Activated T-helper 2 cell treated with anti-CD3 and anti-CD28 coated beads, Interferon-gamma antibody, Interleukin-2, Interleukin-4, amounts not matched to agents 10 μg/mL and 5 μg/mL and 100 μg/mL, durations not matched to agents 14 hours and 24 hours and 36 hours (primary cell): Measurements from ENCODE around the gene PADI2. TPM values are rescaled to one million over a fixed set of nuclear protein-coding genes. Genes with fewer than 3 reads are reported as not detected.
A peak's percentile ranks its signal among the peaks of the same experiment; 100 is the strongest.

Experiments used
- DNase-seq: peaks from one replicate; pipeline ENCODE4 v3.0.0; 2021; ENCODE audit warnings: low spot score
- H3K27ac Mint-ChIP-seq: one replicate; pipeline ENCODE4 v1.8.0; 2021; ENCODE audit warnings: mixed read lengths
- H3K27me3 Mint-ChIP-seq: one replicate; pipeline ENCODE4 v1.8.0; 2021; ENCODE audit warnings: low read depth, mixed read lengths
- H3K36me3 Mint-ChIP-seq: one replicate; pipeline ENCODE4 v1.8.0; 2021; ENCODE audit warnings: low read depth, mixed read lengths
- H3K4me1 Mint-ChIP-seq: one replicate; pipeline ENCODE4 v1.8.0; 2021; ENCODE audit warnings: low read depth, mixed read lengths
- H3K4me3 Mint-ChIP-seq: one replicate; pipeline ENCODE4 v1.8.0; 2021; ENCODE audit warnings: low read depth, mild to moderate bottlenecking, moderate library complexity, mixed read lengths
- H3K9me3 Mint-ChIP-seq: one replicate; pipeline ENCODE4 v1.8.0; 2021; ENCODE audit warnings: mixed read lengths
- intact Hi-C: fragments of 100-400 bp; cut with micrococcal nuclease; formaldehyde crosslinking; loops from one replicate; pipeline ENCODE4 v1.15.1; 2023
- total RNA-seq: library from RNA; stranded (reverse); gene quantifications from 2 replicates; pipeline ENCODE4 v1.2.3, GENCODE V29; 2022

Gene PADI2
- 0.11 and 0.14 TPM in 2 replicates for total RNA-seq

DNA sequence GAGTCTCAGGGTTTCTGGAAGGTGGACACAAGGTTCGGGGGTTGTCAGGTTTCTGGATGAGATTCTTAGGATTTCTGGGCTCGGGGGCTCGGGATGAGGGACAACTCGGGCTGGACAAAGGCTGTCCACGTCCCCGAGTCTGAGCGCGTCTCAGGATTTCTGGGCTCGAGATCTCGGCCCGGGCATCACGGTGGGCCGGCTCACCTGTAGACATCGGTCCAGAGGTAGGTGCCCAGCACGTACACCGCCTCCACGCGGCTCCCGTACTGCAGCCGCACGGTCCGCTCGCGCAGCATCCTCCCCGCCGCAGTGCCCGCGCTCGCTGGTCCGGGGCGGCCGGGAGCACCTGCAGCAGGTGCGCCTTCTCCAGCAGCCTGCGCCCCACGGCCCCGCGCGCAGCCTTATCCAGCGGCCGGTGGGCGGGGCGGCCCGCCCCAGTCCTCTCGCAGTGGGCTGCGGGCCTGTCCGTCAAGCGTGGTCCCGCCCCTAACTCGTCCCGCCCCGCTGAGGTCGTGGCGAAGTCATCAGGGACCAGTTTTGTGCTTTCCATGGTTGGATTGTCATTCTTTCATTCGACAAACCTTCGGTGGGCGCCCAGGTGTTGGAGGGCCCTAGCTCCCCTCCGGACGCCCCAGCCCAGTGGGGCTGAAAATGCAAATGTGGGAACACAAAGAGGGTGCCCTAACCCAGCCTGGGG, at the start of gene PADI2:
Gene PADI2, minus strand, starts transcription at position 376 of the 697 bp plus-strand sequence. Its CDS starts 80 bp downstream, at position 296.
- peak; percentile 17 for DNase-seq
- Mint-ChIP-seq H3K4me3 (no peak within 1 kb of the TSS), H3K36me3 (no peaks in the 10 kb centered on the region), H3K9me3 (no peaks in the 10 kb centered on the region), H3K27me3 (peaks cover 31% of the 10 kb centered on the region), H3K4me1 (no peaks in the 10 kb centered on the region), H3K27ac (no peak within 1 kb of the TSS)
- intact Hi-C loops = no loop called here

DNA sequence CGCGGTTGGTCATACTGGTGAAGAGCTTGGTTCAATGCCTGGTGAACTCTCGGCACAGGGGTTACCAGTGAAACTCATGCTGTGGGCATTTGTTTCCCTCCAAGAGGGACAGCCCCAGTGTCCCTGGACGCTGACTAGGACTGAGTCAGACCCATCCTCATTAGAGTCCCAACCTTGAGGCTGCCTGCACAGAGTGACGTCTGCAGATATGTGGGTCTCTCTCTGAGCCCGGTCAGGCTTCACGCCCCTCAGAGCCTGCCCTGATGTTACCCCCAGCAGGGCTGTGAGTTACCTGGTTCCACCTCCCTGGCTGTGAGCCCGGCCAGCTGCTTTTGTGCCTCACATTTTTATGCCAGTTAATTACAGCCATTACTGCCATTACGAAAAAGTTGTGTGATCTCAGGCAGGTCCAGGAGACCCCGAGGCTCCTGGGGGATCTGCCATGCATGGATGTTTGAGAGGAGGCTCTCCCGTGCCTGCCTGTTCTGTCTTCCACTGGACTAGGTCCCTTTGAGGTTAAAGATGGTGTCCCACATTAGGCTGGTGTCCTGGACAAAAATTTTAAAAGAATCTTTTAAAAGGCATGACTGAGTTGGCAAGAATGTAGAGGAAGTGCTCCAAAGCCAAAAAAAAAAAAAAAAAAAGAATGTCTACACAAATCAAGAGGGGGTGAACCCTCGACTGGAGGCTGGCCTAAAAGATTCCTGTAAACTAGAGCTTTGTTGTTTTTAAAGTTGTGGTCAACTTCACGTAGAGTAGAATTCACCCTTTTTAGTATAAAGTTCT, 49.0 kb upstream of the PADI2 start:
- Mint-ChIP-seq H3K27me3 (no peaks in the 10 kb centered on the region), H3K9me3 (no peaks in the 10 kb centered on the region), H3K27ac (no peak overlapping the region), H3K4me3 (no peak overlapping the region), H3K36me3 (no peaks in the 10 kb centered on the region), H3K4me1 (no peaks in the 10 kb centered on the region)
- intact Hi-C loops = no loop called here
- no peak for DNase-seq

DNA sequence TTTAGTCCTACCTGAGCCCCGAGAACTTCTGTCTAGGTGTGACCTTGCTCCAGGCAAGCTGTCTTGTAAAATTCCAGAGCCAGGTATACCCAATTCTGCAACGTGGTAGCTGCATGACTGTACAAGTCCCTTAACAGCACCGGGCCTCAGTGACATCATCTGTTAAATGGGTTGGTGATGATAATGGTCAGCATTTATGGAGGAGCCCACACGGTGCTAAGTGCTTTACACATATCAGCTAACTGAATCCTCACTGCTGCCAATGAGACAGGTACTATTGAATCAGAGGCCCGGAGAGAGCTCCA, 48.5 kb upstream of the PADI2 start:
- intact Hi-C loops = no loop called here
- Mint-ChIP-seq H3K27me3 (no peaks in the 10 kb centered on the region), H3K4me1 (no peaks in the 10 kb centered on the region), H3K27ac (no peak overlapping the region), H3K36me3 (no peaks in the 10 kb centered on the region), H3K9me3 (no peaks in the 10 kb centered on the region), H3K4me3 (no peak overlapping the region)
- no peak for DNase-seq

DNA sequence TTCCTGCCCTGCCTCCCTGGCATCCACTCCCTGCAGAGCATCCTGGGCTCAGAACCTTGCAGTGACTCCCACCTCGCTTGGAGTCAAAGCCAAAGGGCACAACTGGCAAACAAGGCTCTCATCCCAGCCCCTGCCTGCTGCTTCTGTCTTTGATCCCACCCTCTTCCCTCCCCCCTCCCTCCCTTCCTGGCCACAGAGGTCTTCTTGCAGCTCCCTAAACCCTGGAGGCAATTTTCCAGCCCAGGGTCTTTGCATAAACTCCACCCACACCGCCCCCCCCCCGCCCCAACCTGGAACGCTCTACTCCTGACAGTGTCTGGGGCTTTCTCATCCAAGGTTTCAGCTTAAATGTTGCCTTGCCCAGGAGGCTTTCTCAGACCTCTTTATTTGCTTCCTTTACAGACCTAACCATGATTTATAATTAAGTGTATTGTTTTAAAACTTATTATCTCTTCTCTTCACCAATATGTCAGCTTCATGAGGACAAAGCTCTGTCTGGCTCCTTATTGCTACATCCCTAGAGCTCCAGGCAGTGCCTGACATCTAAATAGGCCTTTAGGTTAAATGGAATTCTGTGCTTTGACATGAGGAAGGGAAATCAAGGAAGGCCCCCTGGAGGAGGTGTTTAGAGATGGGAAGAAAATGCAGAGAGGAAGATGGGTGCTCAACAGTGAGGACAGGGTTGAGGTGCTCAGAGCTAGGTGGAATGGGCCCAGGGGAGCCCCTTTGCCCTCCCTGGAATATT, 48.0 kb upstream of the PADI2 start:
- no peak for DNase-seq
- H3K4me3 Mint-ChIP-seq = no peak overlapping the region
- H3K27ac Mint-ChIP-seq = no peak overlapping the region
- intact Hi-C loops = no loop called here
- H3K4me1 Mint-ChIP-seq = no peaks in the 10 kb centered on the region
- H3K27me3 Mint-ChIP-seq = no peaks in the 10 kb centered on the region
- no peaks in the 10 kb centered on the region for H3K9me3 Mint-ChIP-seq
- H3K36me3 Mint-ChIP-seq = no peaks in the 10 kb centered on the region

DNA sequence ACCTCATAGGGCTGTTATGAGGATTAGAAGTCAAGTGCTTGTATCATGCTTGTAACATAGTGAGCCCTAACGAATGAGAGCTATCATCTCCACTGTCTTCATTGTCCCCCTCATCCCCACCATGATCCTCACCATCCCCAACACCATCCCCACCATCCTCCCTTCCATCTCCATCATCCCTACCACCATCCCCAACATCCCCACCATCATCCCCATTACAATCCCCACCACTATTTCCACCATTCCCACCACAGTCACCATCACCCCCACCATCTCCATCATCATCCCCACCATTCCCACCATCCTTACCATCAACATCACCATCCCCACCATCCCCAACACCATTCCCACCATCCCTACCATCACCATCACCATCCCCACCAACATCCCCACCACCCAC, 46.6 kb upstream of the PADI2 start:
- H3K9me3 Mint-ChIP-seq = no peaks in the 10 kb centered on the region
- intact Hi-C loops = no loop called here
- H3K27ac Mint-ChIP-seq = no peak overlapping the region
- no peaks in the 10 kb centered on the region for H3K27me3 Mint-ChIP-seq
- H3K36me3 Mint-ChIP-seq = no peaks in the 10 kb centered on the region
- H3K4me3 Mint-ChIP-seq = no peak overlapping the region
- no peak for DNase-seq
- H3K4me1 Mint-ChIP-seq = peaks cover 2% of the 10 kb centered on the region

DNA sequence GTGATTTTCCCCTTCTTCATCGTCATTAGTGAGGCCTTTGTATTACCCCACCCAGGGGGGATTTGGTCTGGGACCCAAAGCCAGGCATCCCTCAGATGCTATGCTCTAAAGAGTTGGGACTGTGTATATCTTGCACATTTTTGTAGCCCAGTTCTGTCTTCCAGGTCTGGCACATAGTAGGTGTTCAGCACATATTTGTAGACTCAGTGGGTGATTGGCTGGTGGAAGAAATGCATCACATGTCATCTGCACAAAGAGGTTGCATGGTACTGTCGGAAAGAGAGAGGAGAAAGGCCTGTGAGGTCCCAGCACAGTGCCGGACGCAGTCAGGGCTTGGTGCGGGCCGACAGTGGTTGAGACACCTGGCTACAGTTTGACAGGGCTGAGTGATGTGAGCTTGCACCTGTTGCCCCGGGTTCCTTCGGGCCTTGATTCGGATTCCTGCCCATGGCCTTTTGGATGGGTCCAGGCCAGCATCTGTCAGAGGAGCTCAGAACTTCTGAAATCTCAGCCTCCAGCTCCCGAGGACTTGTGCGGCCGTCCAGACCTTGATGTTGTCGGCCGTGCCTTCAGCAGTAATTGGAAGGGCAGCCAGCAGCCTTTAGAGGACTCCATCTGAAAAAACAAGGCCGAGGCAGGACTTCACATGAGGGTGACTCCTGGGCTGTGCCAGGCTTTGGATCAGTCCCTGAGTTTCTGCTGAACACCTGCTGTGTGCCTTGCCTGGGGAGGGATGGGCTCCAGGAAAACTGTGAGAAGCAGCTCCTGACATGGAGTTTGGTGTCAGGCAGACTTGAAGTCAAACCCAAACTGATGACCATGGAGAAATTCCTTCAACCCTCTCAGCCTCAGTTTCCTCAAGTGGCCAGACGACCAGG, 44.8 kb upstream of the PADI2 start:
- peaks cover 2% of the 10 kb centered on the region for H3K4me1 Mint-ChIP-seq

DNA sequence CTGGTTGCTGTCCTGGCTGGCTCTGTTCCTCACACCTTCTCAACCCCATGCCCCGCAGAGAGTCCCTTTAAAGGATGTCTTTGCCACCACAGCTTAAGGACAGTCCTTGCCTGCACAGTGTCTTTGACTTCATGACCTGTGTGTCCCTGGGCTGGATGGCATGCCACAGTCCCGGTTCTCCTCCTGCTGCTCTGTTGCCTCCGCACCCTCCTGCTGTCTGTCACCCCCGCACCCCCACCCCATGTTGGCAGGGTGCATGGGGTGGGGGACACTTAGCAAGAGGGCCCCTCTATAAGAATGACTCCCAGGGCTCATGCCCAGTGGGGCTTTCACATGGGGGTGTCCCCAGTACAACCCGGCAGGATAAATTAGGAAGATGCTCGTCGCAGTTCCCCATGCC, 44.1 kb upstream of the PADI2 start:
- H3K36me3 Mint-ChIP-seq = no peaks in the 10 kb centered on the region
- no peaks in the 10 kb centered on the region for H3K27me3 Mint-ChIP-seq
- no peak overlapping the region for H3K4me3 Mint-ChIP-seq
- DNase-seq = no peak
- peaks cover 2% of the 10 kb centered on the region for H3K4me1 Mint-ChIP-seq
- H3K27ac Mint-ChIP-seq = no peak overlapping the region
- H3K9me3 Mint-ChIP-seq = no peaks in the 10 kb centered on the region
- intact Hi-C loops = no loop called here

More for the DNA sequence above, 44.8 kb upstream of the PADI2 start:
- Mint-ChIP-seq H3K27me3 (no peaks in the 10 kb centered on the region), H3K36me3 (no peaks in the 10 kb centered on the region), H3K9me3 (no peaks in the 10 kb centered on the region), H3K27ac (no peak overlapping the region), H3K4me3 (no peak overlapping the region)
- DNase-seq = no peak
- intact Hi-C loops = no loop called here

DNA sequence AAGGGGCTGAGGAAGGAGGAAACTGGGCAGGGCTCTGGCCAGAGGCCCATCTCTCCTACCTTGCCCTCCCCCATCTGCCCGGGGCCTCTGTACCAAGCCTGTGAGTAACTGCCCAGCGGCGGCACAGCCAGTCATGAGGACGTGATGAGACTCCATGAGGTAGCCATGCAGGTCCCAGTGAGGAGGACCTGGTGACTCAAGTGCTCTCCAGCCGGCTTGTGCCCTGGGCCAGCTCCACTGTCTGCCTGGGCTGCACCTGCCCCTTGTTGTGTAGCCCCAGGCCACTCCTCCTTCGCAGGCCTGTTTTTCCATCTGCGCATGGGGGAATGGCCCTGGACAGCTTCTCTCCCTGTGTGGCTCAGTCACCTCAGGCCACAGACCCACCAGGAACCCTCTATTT, 43.7 kb upstream of the PADI2 start:
- no peak overlapping the region for H3K27ac Mint-ChIP-seq
- H3K36me3 Mint-ChIP-seq = no peaks in the 10 kb centered on the region
- no peak for DNase-seq
- no peaks in the 10 kb centered on the region for H3K9me3 Mint-ChIP-seq
- H3K4me3 Mint-ChIP-seq = no peak overlapping the region
- intact Hi-C loops = no loop called here
- H3K27me3 Mint-ChIP-seq = no peaks in the 10 kb centered on the region
- H3K4me1 Mint-ChIP-seq = peaks cover 2% of the 10 kb centered on the region

DNA sequence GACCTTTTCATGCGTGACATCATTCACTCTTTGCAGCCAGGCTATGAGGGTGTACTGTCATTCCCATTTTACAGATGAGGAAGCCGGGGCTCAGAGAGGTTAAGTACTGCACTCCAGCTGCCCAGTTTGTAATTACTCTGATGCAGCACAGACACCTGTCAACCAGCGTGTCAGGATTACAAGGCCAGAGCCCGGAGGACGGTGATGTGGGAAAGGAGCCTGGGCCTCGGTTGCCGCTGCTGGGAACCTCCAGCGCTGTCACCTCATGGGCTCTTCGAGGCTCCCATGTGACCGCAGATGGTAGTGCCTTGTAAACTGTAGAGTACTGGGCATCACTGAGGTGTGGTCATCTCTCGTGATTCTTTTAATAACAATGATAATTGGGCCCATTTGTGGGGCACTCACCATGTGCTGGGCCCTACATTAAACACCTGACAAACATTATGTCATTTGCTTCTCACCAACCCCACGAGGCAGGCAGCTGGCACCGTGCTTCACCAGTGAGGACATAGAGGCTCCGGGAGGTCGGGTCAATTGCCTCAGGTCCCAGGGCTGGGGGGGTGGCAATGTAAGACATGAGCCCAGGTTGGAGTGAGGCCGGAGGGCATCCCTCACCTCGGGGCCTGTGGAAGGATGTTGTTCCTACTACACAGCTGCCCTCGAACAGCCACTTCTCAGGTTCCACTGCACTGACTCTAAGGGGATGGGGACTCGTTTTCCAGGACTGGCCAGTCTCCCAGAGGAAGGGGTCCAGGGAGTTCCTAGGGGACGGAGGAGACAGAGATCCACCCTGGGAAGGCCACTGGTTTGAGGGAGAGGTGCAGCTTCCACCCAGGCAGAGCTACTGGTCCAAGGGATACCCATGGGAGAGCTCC, 42.9 kb upstream of the PADI2 start:
- Mint-ChIP-seq H3K27me3 (no peaks in the 10 kb centered on the region), H3K27ac (no peak overlapping the region), H3K36me3 (no peaks in the 10 kb centered on the region), H3K4me3 (no peak overlapping the region), H3K9me3 (no peaks in the 10 kb centered on the region), H3K4me1 (peaks cover 2% of the 10 kb centered on the region)
- no peak for DNase-seq
- intact Hi-C loops = no loop called here

DNA sequence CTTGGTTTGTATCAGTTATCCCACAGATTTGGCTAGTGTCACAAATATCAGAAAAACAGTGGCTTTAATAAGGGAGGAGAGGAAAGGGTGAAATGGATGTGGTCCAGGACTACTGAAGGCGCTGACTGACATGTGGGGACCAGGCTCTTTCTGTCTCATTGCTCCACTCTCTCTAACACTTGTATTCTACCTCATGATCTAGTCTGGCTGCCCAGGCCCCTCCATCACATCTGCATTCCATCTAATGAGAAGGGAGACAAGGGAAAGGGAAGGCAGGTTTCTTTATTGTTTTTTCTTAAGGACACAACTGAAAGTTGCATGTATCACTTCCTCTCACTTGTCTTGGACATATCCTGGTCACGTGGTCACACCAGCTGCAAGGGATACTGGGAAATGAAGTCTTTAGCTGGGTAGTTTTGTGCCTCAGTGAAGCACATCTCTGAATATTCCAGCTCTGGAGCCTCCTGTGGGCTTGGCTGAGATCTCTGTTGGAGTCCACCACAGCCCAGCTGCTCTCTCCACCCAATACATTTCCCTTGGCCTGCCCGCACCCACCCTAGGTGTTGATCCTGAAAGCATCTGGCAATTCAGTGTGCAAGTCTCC, 42.0 kb upstream of the PADI2 start:
- H3K27me3 Mint-ChIP-seq = no peaks in the 10 kb centered on the region
- H3K4me3 Mint-ChIP-seq = no peak overlapping the region
- H3K9me3 Mint-ChIP-seq = peaks cover 5% of the 10 kb centered on the region
- H3K36me3 Mint-ChIP-seq = no peaks in the 10 kb centered on the region
- intact Hi-C loops = no loop called here
- DNase-seq = no peak
- H3K4me1 Mint-ChIP-seq = peaks cover 3% of the 10 kb centered on the region
- no peak overlapping the region for H3K27ac Mint-ChIP-seq

DNA sequence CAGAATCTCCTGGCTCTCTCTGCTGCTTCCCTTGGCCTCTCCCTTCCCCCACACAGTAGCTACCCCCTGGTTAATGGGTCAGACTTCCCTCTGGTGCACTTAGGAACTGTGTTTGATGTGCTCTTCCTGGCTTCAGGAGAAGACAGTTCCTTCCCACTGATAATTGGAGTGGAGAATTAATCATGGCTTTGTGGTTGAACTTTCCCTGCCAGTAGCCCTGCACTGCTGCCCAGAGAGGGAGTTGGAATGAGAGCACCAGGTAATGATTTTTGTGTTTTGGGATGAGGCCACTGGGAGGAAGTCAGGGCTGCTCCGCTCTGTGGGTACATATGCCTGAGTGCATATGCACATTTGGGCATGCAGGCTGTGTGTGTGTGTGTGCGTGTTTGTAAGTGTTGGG, 39.7 kb upstream of the PADI2 start:
- no peak for DNase-seq
- Mint-ChIP-seq H3K36me3 (no peaks in the 10 kb centered on the region), H3K27me3 (no peaks in the 10 kb centered on the region), H3K9me3 (peaks cover 24% of the 10 kb centered on the region), H3K27ac (no peak overlapping the region), H3K4me3 (no peak overlapping the region), H3K4me1 (peaks cover 3% of the 10 kb centered on the region)
- intact Hi-C loops = no loop called here
